ENCODE data around the gene NTSR2.

The NTSR2 gene

DNA sequence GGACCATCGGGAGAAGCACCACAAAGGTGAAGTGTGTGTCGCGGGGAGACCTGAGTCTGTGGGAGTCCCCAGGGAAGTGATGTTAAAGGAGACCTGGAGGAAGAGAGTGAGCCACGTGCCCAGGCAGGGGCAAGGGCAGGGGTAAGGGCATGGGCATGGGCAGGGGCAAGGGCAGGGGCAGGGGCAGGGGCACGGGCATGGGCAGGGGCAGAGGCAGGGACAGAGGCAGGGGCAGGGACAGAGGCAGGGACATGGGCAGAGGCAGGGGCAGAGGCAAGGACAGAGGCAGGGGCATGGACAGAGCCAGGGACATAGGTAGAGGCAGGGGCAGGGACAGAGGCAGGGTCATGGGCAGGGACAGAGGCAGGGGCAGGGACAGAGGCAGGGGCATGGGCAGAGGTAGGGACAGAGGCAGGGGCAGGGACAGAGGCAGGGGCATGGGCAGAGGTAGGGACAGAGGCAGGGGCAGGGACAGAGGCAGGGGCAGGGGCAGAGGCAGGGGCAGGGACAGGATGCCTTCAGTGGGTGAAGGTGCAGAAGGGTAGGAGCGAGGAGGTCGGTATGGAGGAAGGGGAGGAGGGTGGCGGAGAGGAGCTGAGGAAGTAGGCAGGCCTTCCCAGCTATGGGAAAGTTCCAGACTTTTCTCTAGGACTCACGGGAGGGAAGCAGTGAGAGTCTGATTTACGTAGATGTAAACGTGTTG, 33.3 kb downstream of the NTSR2 start:
- in situ Hi-C loops (cut with HindIII; ENCODE audit: low sequenced_read_pairs): no loop called here
- TF ChIP-seq, protein P1, sequence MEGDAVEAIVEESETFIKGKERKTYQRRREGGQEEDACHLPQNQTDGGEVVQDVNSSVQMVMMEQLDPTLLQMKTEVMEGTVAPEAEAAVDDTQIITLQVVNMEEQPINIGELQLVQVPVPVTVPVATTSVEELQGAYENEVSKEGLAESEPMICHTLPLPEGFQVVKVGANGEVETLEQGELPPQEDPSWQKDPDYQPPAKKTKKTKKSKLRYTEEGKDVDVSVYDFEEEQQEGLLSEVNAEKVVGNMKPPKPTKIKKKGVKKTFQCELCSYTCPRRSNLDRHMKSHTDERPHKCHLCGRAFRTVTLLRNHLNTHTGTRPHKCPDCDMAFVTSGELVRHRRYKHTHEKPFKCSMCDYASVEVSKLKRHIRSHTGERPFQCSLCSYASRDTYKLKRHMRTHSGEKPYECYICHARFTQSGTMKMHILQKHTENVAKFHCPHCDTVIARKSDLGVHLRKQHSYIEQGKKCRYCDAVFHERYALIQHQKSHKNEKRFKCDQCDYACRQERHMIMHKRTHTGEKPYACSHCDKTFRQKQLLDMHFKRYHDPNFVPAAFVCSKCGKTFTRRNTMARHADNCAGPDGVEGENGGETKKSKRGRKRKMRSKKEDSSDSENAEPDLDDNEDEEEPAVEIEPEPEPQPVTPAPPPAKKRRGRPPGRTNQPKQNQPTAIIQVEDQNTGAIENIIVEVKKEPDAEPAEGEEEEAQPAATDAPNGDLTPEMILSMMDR (IDR thresholded peaks at IDR 0.05; ENCODE audit: low read depth, low read length): no peak
- H3K4me3 ChIP-seq (ENCODE audit: low read depth, low read length): no peak overlapping the region
- DNase-seq (ENCODE audit: low read depth, low spot score): no peak

DNA sequence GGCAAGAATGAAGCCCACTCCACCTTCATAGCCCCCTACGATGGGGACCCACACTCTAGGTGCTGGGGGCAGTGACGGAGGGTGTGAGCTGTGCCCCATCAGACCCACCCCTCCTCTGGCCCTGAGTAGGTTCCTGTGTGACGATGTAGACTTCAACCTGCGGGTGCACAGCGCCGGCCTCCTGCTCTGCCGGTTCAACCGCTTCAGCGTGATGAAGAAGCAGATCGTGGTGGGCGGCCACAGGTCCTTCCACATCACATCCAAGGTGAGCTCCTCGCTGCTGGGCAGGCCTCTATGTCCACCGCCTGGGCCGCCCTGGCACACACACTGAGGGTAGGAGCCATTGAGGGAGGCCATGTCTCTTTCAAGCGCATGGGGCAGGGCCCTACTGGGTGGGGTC, 34.9 kb downstream of the NTSR2 start:
- TF ChIP-seq, protein P1 (IDR thresholded peaks at IDR 0.05; ENCODE audit: low read depth, low read length): no peak
- no peak overlapping the region for H3K4me3 ChIP-seq (ENCODE audit: low read depth, low read length)
- DNase-seq (ENCODE audit: low read depth, low spot score): no peak
- in situ Hi-C loops (cut with HindIII; ENCODE audit: low sequenced_read_pairs): no loop called here

DNA sequence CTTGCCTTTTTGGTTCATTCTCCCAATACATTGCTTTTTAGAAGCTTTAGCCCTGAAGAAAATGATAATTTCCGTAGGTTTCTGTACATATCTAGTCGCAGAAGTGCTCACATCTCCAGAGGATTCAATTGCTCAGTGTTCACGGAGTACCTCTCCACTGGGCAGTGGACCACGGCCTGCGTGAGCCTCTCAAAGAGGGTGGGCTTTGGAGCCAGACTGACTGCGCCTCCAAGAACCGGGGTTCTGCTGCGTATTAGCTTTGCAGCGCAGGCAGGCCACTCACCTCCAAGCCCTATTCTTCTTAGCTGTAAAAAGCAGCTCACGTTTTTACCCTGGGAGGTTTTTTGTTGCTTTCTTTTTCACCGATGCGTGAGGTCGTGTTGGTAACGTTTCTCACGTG, 35.4 kb downstream of the NTSR2 start:
- DNase-seq (ENCODE audit: low read depth, low spot score): no peak
- TF ChIP-seq, protein P1 (IDR thresholded peaks at IDR 0.05; ENCODE audit: low read depth, low read length): no peak
- in situ Hi-C loops (cut with HindIII; ENCODE audit: low sequenced_read_pairs): no loop called here
- no peak overlapping the region for H3K4me3 ChIP-seq (ENCODE audit: low read depth, low read length)

DNA sequence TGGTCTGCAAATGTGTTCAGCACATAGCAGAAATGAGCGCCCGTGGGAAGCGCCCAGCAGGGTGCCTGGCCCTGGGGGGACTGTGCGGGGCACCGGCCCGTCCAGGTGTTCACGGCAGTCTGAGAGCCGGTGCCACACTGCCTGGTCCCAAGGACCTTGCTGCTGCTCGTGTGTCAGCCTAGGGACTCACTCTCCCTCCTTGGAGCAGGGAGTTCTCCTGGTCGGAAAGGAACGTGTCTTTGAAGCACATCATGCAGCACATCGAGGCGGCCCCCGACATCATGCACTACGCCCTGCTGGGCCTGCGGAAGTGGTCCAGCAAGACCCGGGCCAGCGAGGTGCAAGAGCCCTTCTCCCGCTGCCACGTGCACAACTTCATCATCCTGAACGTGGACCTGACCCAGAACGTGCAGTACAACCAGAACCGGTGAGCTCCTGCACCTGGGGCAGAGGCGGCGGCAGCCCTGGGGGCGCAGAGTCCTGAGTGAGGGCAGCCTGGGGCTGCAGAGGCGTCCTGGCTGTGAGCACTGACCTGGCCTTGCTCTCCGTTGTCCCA, 36.0 kb downstream of the NTSR2 start:
- H3K4me3 ChIP-seq (ENCODE audit: low read depth, low read length): no peak overlapping the region
- TF ChIP-seq, protein P1 (IDR thresholded peaks at IDR 0.05; ENCODE audit: low read depth, low read length): no peak
- DNase-seq (ENCODE audit: low read depth, low spot score): no peak
- in situ Hi-C loops (cut with HindIII; ENCODE audit: low sequenced_read_pairs): no loop called here

DNA sequence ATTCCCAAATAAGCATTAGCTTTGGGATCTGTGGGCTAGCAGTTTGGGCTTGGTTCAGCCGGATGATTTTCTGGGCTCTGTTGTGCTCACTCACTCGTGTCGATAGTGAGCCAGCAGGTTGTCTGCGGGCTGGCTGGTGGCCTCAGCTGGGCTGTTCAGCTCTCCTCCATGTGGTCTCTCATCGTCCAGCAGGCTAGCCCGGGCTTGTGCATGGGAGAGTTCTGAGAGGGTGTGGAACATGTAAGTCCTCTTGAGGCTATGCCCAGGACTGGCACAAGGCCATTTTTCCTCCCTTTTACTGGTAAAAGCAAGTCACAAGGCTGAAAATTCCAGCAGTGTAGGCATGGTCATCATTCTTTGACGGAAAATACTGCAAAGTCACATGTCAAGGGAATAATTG, 38.5 kb downstream of the NTSR2 start:
- in situ Hi-C loops (cut with HindIII; ENCODE audit: low sequenced_read_pairs): no loop called here
- DNase-seq (ENCODE audit: low read depth, low spot score): no peak
- TF ChIP-seq, protein P1 (IDR thresholded peaks at IDR 0.05; ENCODE audit: low read depth, low read length): no peak
- H3K4me3 ChIP-seq (ENCODE audit: low read depth, low read length): no peak overlapping the region

DNA sequence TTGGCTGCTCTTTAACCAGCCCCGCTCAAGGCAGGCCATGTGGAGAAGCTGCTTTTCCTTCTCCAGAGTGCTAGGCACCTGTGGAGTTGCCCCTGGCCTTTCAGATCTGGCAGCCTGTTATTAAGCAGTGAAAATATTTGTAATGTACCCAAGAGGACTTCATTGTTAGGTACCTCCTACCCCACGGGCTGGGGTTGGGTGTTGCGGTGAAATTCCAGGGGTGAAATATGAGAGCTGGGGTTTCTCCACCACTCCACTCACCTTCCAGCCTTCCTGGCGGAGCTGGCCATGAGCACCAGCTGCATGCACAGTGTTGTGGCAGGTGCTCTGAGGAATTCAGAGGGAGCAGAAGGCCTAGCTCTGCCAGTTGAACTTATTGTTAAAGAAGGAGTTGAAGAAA, 39.1 kb downstream of the NTSR2 start:
- no peak for DNase-seq (ENCODE audit: low read depth, low spot score)
- H3K4me3 ChIP-seq (ENCODE audit: low read depth, low read length): no peak overlapping the region
- in situ Hi-C loops (cut with HindIII; ENCODE audit: low sequenced_read_pairs): no loop called here
- TF ChIP-seq, protein P1 (IDR thresholded peaks at IDR 0.05; ENCODE audit: low read depth, low read length): no peak
